ENCODE data around the gene MAB21L3.

The MAB21L3 gene

GRCh38 chr1:116111524-116112021 lies 374 bp downstream of the MAB21L3 start:
- DNase-seq (ENCODE audit: low read depth in 2 of 2), result no peak

GRCh38 chr1:116112388-116113140 lies 1.4 kb downstream of the MAB21L3 start:
- no peak for DNase-seq (ENCODE audit: low read depth in 2 of 2)

- no peak for DNase-seq (ENCODE audit: low read depth in 2 of 2)
Measured at GRCh38 chr1:116113615-116114014, 2.4 kb downstream of the MAB21L3 start.

- DNase-seq (ENCODE audit: low read depth in 2 of 2), result no peak
Measured at GRCh38 chr1:116115476-116116439, 4.6 kb downstream of the MAB21L3 start.

- DNase-seq (ENCODE audit: low read depth in 2 of 2), result no peak
Measured at GRCh38 chr1:116118471-116118870, 7.3 kb downstream of the MAB21L3 start.

- DNase-seq (ENCODE audit: low read depth in 2 of 2), result no peak
Measured at GRCh38 chr1:116119876-116120275, 8.7 kb downstream of the MAB21L3 start.

GRCh38 chr1:116122955-116123757 lies 12.0 kb downstream of the MAB21L3 start:
- no peak for DNase-seq (ENCODE audit: low read depth in 2 of 2)

GRCh38 chr1:116123837-116124533 lies 12.8 kb downstream of the MAB21L3 start:
- no peak for DNase-seq (ENCODE audit: low read depth in 2 of 2)

- no peak for DNase-seq (ENCODE audit: low read depth in 2 of 2)
Measured at GRCh38 chr1:116125758-116126157, 14.6 kb downstream of the MAB21L3 start.

- DNase-seq (ENCODE audit: low read depth in 2 of 2), result no peak
Measured at GRCh38 chr1:116126281-116126680, 15.1 kb downstream of the MAB21L3 start.

GRCh38 chr1:116127123-116127847 lies 16.1 kb downstream of the MAB21L3 start:
- DNase-seq (ENCODE audit: low read depth in 2 of 2), result no peak

GRCh38 chr1:116127848-116128540 lies 16.8 kb downstream of the MAB21L3 start:
- no peak for DNase-seq (ENCODE audit: low read depth in 2 of 2)

GRCh38 chr1:116128664-116129063 lies 17.5 kb downstream of the MAB21L3 start:
- DNase-seq (ENCODE audit: low read depth in 2 of 2), result peak in 1 of 2 donors; percentile 43

- DNase-seq (ENCODE audit: low read depth in 2 of 2), result no peak
Measured at GRCh38 chr1:116129537-116129936, 18.3 kb downstream of the MAB21L3 start.

- DNase-seq (ENCODE audit: low read depth in 2 of 2), result no peak
Measured at GRCh38 chr1:116130356-116130755, 19.2 kb downstream of the MAB21L3 start.

- no peak for DNase-seq (ENCODE audit: low read depth in 2 of 2)
Measured at GRCh38 chr1:116131170-116131569, 20.0 kb downstream of the MAB21L3 start.

- DNase-seq (ENCODE audit: low read depth in 2 of 2), result no peak
Measured at GRCh38 chr1:116131866-116132605, 20.8 kb downstream of the MAB21L3 start.

GRCh38 chr1:116133696-116134475 lies 22.7 kb downstream of the MAB21L3 start:
- DNase-seq (ENCODE audit: low read depth in 2 of 2), result no peak

Data from stimulated activated CD4-positive, alpha-beta T cell treated with anti-CD3 and anti-CD28 coated beads, Interleukin-15, amount 100 ng/mL, for 48 hours (primary cell).